Kidney (tissue), 11 donors: ENCODE data around the gene MIA. TPM values are rescaled to one million over a fixed set of nuclear protein-coding genes. Genes with fewer than 3 reads are reported as not detected.
"Not testable (repeated sequence)": the region's sequence is repeated elsewhere in the genome, so short reads cannot be mapped to it uniquely, and the experiment has no call there.

ENCODE experiments used
- DNase-seq, 5 donors: peaks; one replicate each; pipeline ENCODE4 v3.0.0-alpha.2; 2013 to 2020
- FAIRE-seq: peaks from 2 replicates; lab custom pipeline; 2012; peaks lifted over from hg19 to GRCh38; lab: Jason Lieb, UNC
- H3K27ac ChIP-seq, 2 donors: one replicate each; pipeline ENCODE4 v1.7.0; 2013; ENCODE audit warnings: low read depth in 2 of 2, low read length in 2 of 2, inconsistent platforms in 1 of 2
- H3K27me3 ChIP-seq: one replicate; pipeline ENCODE4 v1.7.1; 2013; ENCODE audit warnings: low read length, inconsistent platforms; ENCODE audit not compliant: control insufficient read depth, insufficient read depth
- H3K36me3 ChIP-seq, 3 donors: one replicate each; pipeline versions ENCODE4 v1.7.0 to v1.7.1; 2013; ENCODE audit warnings: low read length in 3 of 3, control low read depth in 1 of 3, inconsistent platforms in 1 of 3; ENCODE audit not compliant: insufficient read depth in 3 of 3, control insufficient read depth in 2 of 3
- H3K4me1 ChIP-seq, 3 donors: one replicate each; pipeline versions ENCODE4 v1.7.0 to v1.7.1; 2013; ENCODE audit warnings: low read length in 3 of 3, inconsistent platforms in 1 of 3, low read depth in 1 of 3; ENCODE audit not compliant: control insufficient read depth in 2 of 3, insufficient read depth in 2 of 3
- H3K4me3 ChIP-seq, 3 donors: one replicate each; pipeline versions ENCODE4 v1.7.0 to v1.8.1; 2013; ENCODE audit warnings: low read length in 3 of 3, control low read depth in 1 of 3, inconsistent platforms in 1 of 3
- H3K9ac ChIP-seq, 3 donors: one replicate each; pipeline versions ENCODE4 v1.7.0 to v1.7.1; 2013; ENCODE audit warnings: low read length in 3 of 3, control low read depth in 1 of 3, inconsistent platforms in 1 of 3
- H3K9me3 ChIP-seq, 3 donors: one replicate each; pipeline versions ENCODE4 v1.7.0 to v1.7.1; 2013; ENCODE audit warnings: low read length in 3 of 3, control low read depth in 1 of 3, inconsistent platforms in 1 of 3; ENCODE audit not compliant: control insufficient read depth in 2 of 3, insufficient read depth in 1 of 3
- intact Hi-C: fragments of 100-400 bp; cut with DNase I; formaldehyde crosslinking; loops from one replicate; pipeline ENCODE4 v1.11.1; 2022
- polyA plus RNA-seq: library from polyadenylated mRNA; stranded (reverse); fragments of 350-450 nt; fragmentation: Illumina TruSeq; extraction: RNeasy Lipid Tissue Mini Kit (QIAGEN cat#74804); gene quantifications from one replicate; pipeline ENCODE4 v1.2.3, GENCODE V29; 2014; ENCODE audit warnings: low read depth, low replicate concordance; ENCODE audit not compliant: insufficient read depth
- total RNA-seq: library from RNA; stranded (reverse); fragmentation: NEBNext Ultra II Directional; extraction: Animal tissue kit (Norgen Biotek cat#: 25700); gene quantifications from one replicate; pipeline ENCODE4 v1.2.1, GENCODE V29; 2021
- donor health status: control.
- donor health status: control.
- donor health status: DM: yes; HTN: yes; CAD: no.
- donor health status: Normal renal cell carcinoma (clear cell type).

Gene MIA
- total and polyA plus RNA-seq, 2 donors from 2014 or later: 6.5 TPM; not detected in 1

- intact Hi-C loops, H3K27me3 ChIP-seq, H3K9me3 ChIP-seq, H3K4me1 ChIP-seq, H3K4me3 ChIP-seq, DNase-seq, H3K9ac ChIP-seq, FAIRE-seq, H3K27ac ChIP-seq, H3K36me3 ChIP-seq: not testable (repeated sequence)
These were observed 51.5 kb downstream of the MIA start for GRCh38 chr19:40826699-40827385.

Other genes starting within 250 kb of the MIA start
- 69.6 TPM for gene SHKBP1, start 198.6 kb upstream of the MIA start, total RNA-seq
- 91.3 TPM for gene SHKBP1, start 198.6 kb upstream of the MIA start, polyA plus RNA-seq
- 155 TPM for gene LTBP4, start 174.2 kb upstream of the MIA start, total RNA-seq
- 52.1 TPM for gene LTBP4, start 174.2 kb upstream of the MIA start, polyA plus RNA-seq
- 24.3 TPM for gene NUMBL, start 84.9 kb upstream of the MIA start, total RNA-seq
- 3.3 TPM for gene NUMBL, start 84.9 kb upstream of the MIA start, polyA plus RNA-seq
- gene COQ8B, start 58.6 kb upstream of the MIA start, total RNA-seq: 55.3 TPM
- 45.8 TPM for gene COQ8B, start 58.6 kb upstream of the MIA start, polyA plus RNA-seq
- gene ITPKC, start 58.4 kb upstream of the MIA start, total RNA-seq: 27.9 TPM
- gene ITPKC, start 58.4 kb upstream of the MIA start, polyA plus RNA-seq: 14.3 TPM
- gene ACTMAP, start 25.0 kb upstream of the MIA start, total RNA-seq: 8.7 TPM
- gene ACTMAP, start 25.0 kb upstream of the MIA start, polyA plus RNA-seq: 8.9 TPM
- gene SNRPA, start 24.3 kb upstream of the MIA start, total RNA-seq: 48.7 TPM
- 52.6 TPM for gene SNRPA, start 24.3 kb upstream of the MIA start, polyA plus RNA-seq
- gene RAB4B, start 2.7 kb downstream of the MIA start, total RNA-seq: 42.1 TPM
- 61.7 TPM for gene RAB4B, start 2.7 kb downstream of the MIA start, polyA plus RNA-seq
- 96.0 TPM for gene EGLN2, start 23.7 kb downstream of the MIA start, total RNA-seq
- gene EGLN2, start 23.7 kb downstream of the MIA start, polyA plus RNA-seq: 96.3 TPM
- not detected for gene CYP2A6, start 74.9 kb downstream of the MIA start, total RNA-seq
- gene CYP2A6, start 74.9 kb downstream of the MIA start, polyA plus RNA-seq: not detected
- not detected for gene CYP2A7, start 106.7 kb downstream of the MIA start, total RNA-seq
- not detected for gene CYP2A7, start 106.7 kb downstream of the MIA start, polyA plus RNA-seq
- 0.31 TPM for gene CYP2B6, start 215.8 kb downstream of the MIA start, total RNA-seq
- 10.0 TPM for gene CYP2B6, start 215.8 kb downstream of the MIA start, polyA plus RNA-seq